AG09309 (cell line): Measurements from ENCODE around the gene PEX11A.

Experiments
- DNase-seq: peaks from one replicate; pipeline ENCODE4 v3.0.0-alpha.2; 2010; ENCODE audit warnings: low read depth
- H3K4me3 ChIP-seq: 2 replicates; pipeline ENCODE4 v1.5.1; 2011; ENCODE audit warnings: mild to moderate bottlenecking, low read depth, low read length, moderate library complexity; ENCODE audit not compliant: control insufficient read depth
- CTCF ChIP-seq: IDR thresholded peaks from 2 replicates; pipeline ENCODE4 v1.5.1; 2011; ENCODE audit warnings: mild to moderate bottlenecking, low read depth, low read length, inconsistent platforms; ENCODE audit not compliant: insufficient read depth, control insufficient read depth; ENCODE audit errors: missing control alignments

The PEX11A gene

GRCh38 chr15:89677381-89677780, 13.2 kb downstream of the PEX11A start:
- no peak for DNase-seq
- TF ChIP-seq CTCF = no peak
- no peak overlapping the region for H3K4me3 ChIP-seq

- DNase-seq = no peak
- no peak overlapping the region for H3K4me3 ChIP-seq
These were observed 14.9 kb downstream of the PEX11A start for GRCh38 chr15:89675606-89676005.

GRCh38 chr15:89674526-89674925, 16.0 kb downstream of the PEX11A start:
- no peak for TF ChIP-seq CTCF
- DNase-seq = no peak
- no peak overlapping the region for H3K4me3 ChIP-seq

More at GRCh38 chr15:89675606-89676005, 14.9 kb downstream of the PEX11A start:
- TF ChIP-seq CTCF = no peak

GRCh38 chr15:89673165-89673512, 17.4 kb downstream of the PEX11A start:
- peak; percentile 34 for TF ChIP-seq CTCF
- H3K4me3 ChIP-seq = no peak overlapping the region
- DNase-seq = no peak

GRCh38 chr15:89672221-89673164, 18.1 kb downstream of the PEX11A start:
- DNase-seq = no peak
- no peak for TF ChIP-seq CTCF

GRCh38 chr15:89671687-89672086, 18.9 kb downstream of the PEX11A start:
- TF ChIP-seq CTCF = no peak
- DNase-seq = no peak
- H3K4me3 ChIP-seq = no peak overlapping the region

More at GRCh38 chr15:89672221-89673164, 18.1 kb downstream of the PEX11A start:
- no peak overlapping the region for H3K4me3 ChIP-seq
